ENCODE data around the gene PSMC3IP. TPM values are rescaled to one million over a fixed set of nuclear protein-coding genes. Genes with fewer than 3 reads are reported as not detected.

Gene PSMC3IP
- polyA plus RNA-seq, 1 donor from 2014 or later = 22.5 TPM

- peak overlapping the region; percentile 77 for H2AFZ ChIP-seq (ENCODE audit: low read depth, low read length)
- no peaks in the 10 kb centered on the region for H3F3A ChIP-seq (ENCODE audit: insufficient read depth, low read length, poor library complexity, severe bottlenecking)
- no peaks in the 10 kb centered on the region for H3K9me2 ChIP-seq (ENCODE audit: insufficient read depth, low read length)
- no peaks in the 10 kb centered on the region for H4K20me1 ChIP-seq (ENCODE audit: insufficient read depth)
- peak overlapping the region; percentile 84 for H3K27ac ChIP-seq (ENCODE audit: low read length)
- H3K4me2 ChIP-seq (ENCODE audit: low read length) = peak overlapping the region; percentile 98
- H3K9me3 ChIP-seq (ENCODE audit: low read length) = no peaks in the 10 kb centered on the region
- H3K36me3 ChIP-seq (ENCODE audit: insufficient read depth, low read length) = no peaks in the 10 kb centered on the region
- H3K9ac ChIP-seq (ENCODE audit: low read length) = peak overlapping the region; percentile 92
- H3K79me2 ChIP-seq (replicated peaks; ENCODE audit: insufficient read depth, low read length) = no peaks in the 10 kb centered on the region
- TF ChIP-seq RAD21 (conservative IDR thresholded peaks at IDR 0.05) (no peak), MXI1 (conservative IDR thresholded peaks at IDR 0.05; ENCODE audit: poor library complexity, severe bottlenecking) (no peak), EZH2 (IDR thresholded peaks at IDR 0.05; ENCODE audit: borderline replicate concordance, insufficient read depth, low read length, poor library complexity, severe bottlenecking) (no peak), EP300 (conservative IDR thresholded peaks at IDR 0.05; ENCODE audit: poor library complexity, severe bottlenecking) (no peak), POLR2AphosphoS5 (IDR thresholded peaks at IDR 0.05) (no peak), REST (IDR thresholded peaks at IDR 0.05; ENCODE audit: borderline replicate concordance) (no peak), SMC3 (conservative IDR thresholded peaks at IDR 0.05; ENCODE audit: poor library complexity) (no peak), TAF1 (IDR thresholded peaks at IDR 0.05; ENCODE audit: low read depth) (no peak), CTCF (IDR thresholded peaks at IDR 0.05; ENCODE audit: poor library complexity, severe bottlenecking) (no peak)
- peak overlapping the region; percentile 85 for H3K4me3 ChIP-seq (ENCODE audit: low read length)
- no peaks in the 10 kb centered on the region for H3K27me3 ChIP-seq (ENCODE audit: insufficient read depth, low read depth, low read length)
These were observed 22.4 kb downstream of the PSMC3IP start for GRCh38 chr17:42555122-42555622.

GRCh38 chr17:42554250-42555121 is 23.0 kb downstream of the PSMC3IP start:
- peak overlapping the region; percentile 98 for H3K4me2 ChIP-seq (ENCODE audit: low read length)
- H3K79me2 ChIP-seq (replicated peaks; ENCODE audit: insufficient read depth, low read length) = no peaks in the 10 kb centered on the region
- no peaks in the 10 kb centered on the region for H3K9me3 ChIP-seq (ENCODE audit: low read length)
- peak overlapping the region; percentile 85 for H3K4me3 ChIP-seq (ENCODE audit: low read length)
- H3K27ac ChIP-seq (ENCODE audit: low read length) = peak overlapping the region; percentile 84
- peak overlapping the region; percentile 92 for H3K9ac ChIP-seq (ENCODE audit: low read length)
- H3K27me3 ChIP-seq (ENCODE audit: insufficient read depth, low read depth, low read length) = no peaks in the 10 kb centered on the region
- H3F3A ChIP-seq (ENCODE audit: insufficient read depth, low read length, poor library complexity, severe bottlenecking) = no peaks in the 10 kb centered on the region
- no peaks in the 10 kb centered on the region for H3K36me3 ChIP-seq (ENCODE audit: insufficient read depth, low read length)
- no peaks in the 10 kb centered on the region for H3K9me2 ChIP-seq (ENCODE audit: insufficient read depth, low read length)
- no peaks in the 10 kb centered on the region for H4K20me1 ChIP-seq (ENCODE audit: insufficient read depth)
- peak overlapping the region; percentile 77 for H2AFZ ChIP-seq (ENCODE audit: low read depth, low read length)
- peak; percentile 69 for TF ChIP-seq TAF1 (IDR thresholded peaks at IDR 0.05; ENCODE audit: low read depth)
- no peak for TF ChIP-seq CTCF (IDR thresholded peaks at IDR 0.05; ENCODE audit: poor library complexity, severe bottlenecking)
- peak; percentile 86 for TF ChIP-seq POLR2AphosphoS5 (IDR thresholded peaks at IDR 0.05)
- peak; percentile 62 for TF ChIP-seq EP300 (conservative IDR thresholded peaks at IDR 0.05; ENCODE audit: poor library complexity, severe bottlenecking)
- no peak for TF ChIP-seq EZH2 (IDR thresholded peaks at IDR 0.05; ENCODE audit: borderline replicate concordance, insufficient read depth, low read length, poor library complexity, severe bottlenecking)
- TF ChIP-seq REST (IDR thresholded peaks at IDR 0.05; ENCODE audit: borderline replicate concordance) = peak; percentile 48
- TF ChIP-seq MXI1 (conservative IDR thresholded peaks at IDR 0.05; ENCODE audit: poor library complexity, severe bottlenecking) = peak; percentile 81
